Right renal pelvis (tissue), 4 donors: ENCODE measurements around the gene UGT1A6. TPM values are rescaled to one million over a fixed set of nuclear protein-coding genes. Genes with fewer than 3 reads are reported as not detected.
"Not testable (repeated sequence)": the region's sequence is repeated elsewhere in the genome, so short reads cannot be mapped to it uniquely, and the experiment has no call there.

Experiments used
- DNase-seq, 4 donors: peaks; one replicate each; pipeline ENCODE4 v3.0.0-alpha.2; 2013; ENCODE audit warnings: low read depth in 4 of 4, low spot score in 3 of 4, missing footprints in 1 of 4
- polyA plus RNA-seq, 4 donors: library from polyadenylated mRNA; unstranded; fragments of 120-200 nt; gene quantifications; one replicate each; pipeline ENCODE4 v1.2.1, GENCODE V29; 2013; ENCODE audit not compliant: insufficient read length in 4 of 4

The UGT1A6 gene
- polyA plus RNA-seq, 4 donors, result 2.8 to 5.3 (median 3.6) TPM

- DNase-seq, result no peak
These were observed 20.5 kb downstream of the UGT1A6 start for GRCh38 chr2:233713262-233713615.

GRCh38 chr2:233714121-233714520 is 21.4 kb downstream of the UGT1A6 start:
- no peak for DNase-seq

GRCh38 chr2:233718552-233718951 is 25.9 kb downstream of the UGT1A6 start, which contains the start of gene UGT1A4:
Gene UGT1A4 (plus strand): TSS chr2:233718736. CDS start chr2:233718821, 85 bp downstream.
- no peak for DNase-seq

- no peak for DNase-seq
These were observed 36.1 kb downstream of the UGT1A6 start, which contains the start of gene UGT1A3 for GRCh38 chr2:233728723-233729301. Gene UGT1A3 (plus strand): TSS chr2:233729042. CDS start chr2:233729127, 85 bp downstream.

- not testable (repeated sequence) for DNase-seq
These were observed 44.4 kb downstream of the UGT1A6 start for GRCh38 chr2:233736868-233737653.

GRCh38 chr2:233740870-233741269 is 48.2 kb downstream of the UGT1A6 start:
- no peak for DNase-seq

- DNase-seq, result no peak
These were observed 51.0 kb downstream of the UGT1A6 start for GRCh38 chr2:233743464-233744259.

GRCh38 chr2:233745073-233745755 is 52.5 kb downstream of the UGT1A6 start:
- no peak for DNase-seq

- not testable (repeated sequence) for DNase-seq
These were observed 53.1 kb downstream of the UGT1A6 start for GRCh38 chr2:233745838-233746237.

- no peak for DNase-seq
These were observed 54.0 kb downstream of the UGT1A6 start for GRCh38 chr2:233746475-233747282.

- no peak for DNase-seq
These were observed 54.5 kb downstream of the UGT1A6 start for GRCh38 chr2:233747283-233747544.

- DNase-seq, result not testable (repeated sequence)
These were observed 58.0 kb downstream of the UGT1A6 start for GRCh38 chr2:233750689-233751088.

- not testable (repeated sequence) for DNase-seq
These were observed 58.7 kb downstream of the UGT1A6 start for GRCh38 chr2:233751212-233752009.

GRCh38 chr2:233754872-233755611 is 62.4 kb downstream of the UGT1A6 start:
- no peak for DNase-seq

- DNase-seq, result no peak
These were observed 63.9 kb downstream of the UGT1A6 start for GRCh38 chr2:233756429-233757081.

- DNase-seq, result no peak
These were observed 65.5 kb downstream of the UGT1A6 start for GRCh38 chr2:233758141-233758540.

- no peak for DNase-seq
These were observed 66.2 kb downstream of the UGT1A6 start for GRCh38 chr2:233758849-233759248.

GRCh38 chr2:233760043-233760442 is 67.4 kb downstream of the UGT1A6 start, which contains the start of gene UGT1A1:
Gene UGT1A1 (plus strand): TSS chr2:233760270. CDS start chr2:233760288, 18 bp downstream.
- no peak for DNase-seq
